ENCODE data around the gene TEX26. TPM values are rescaled to one million over a fixed set of nuclear protein-coding genes. Genes with fewer than 3 reads are reported as not detected.

The TEX26 gene
- total RNA-seq, 1 donor from 2014 or later, result not detected

DNA sequence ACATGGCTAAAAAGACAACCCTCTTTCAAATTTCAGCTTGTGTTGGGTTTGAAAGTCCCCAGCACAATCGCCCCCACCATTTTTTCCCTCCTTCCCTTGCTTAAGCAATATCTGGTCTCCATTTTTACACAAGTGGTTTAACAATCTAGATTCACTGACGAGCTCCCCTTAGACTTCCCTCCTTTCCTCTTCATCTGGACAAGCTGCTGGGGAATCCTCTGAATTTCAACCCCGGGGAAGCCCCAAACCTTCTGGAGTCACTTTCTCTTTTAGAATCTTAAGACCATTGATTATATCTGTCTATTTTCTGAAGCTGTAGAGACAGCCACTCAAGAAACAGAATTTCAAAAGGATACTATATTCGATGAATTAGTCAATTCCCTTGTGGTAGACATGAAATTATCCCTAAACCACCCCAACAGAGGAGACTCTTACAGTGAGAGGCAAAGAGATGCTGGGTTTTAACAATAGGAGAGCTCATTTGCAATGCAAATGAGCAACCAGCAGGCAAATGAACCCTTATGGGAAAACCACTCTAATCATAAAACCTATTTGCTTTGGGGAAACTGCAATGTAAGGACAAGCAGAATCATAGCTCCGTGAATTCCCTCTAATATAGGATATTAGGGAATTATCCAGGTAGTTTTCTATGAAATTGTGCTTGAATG lies 78.9 kb downstream of the TEX26 start:
- intact Hi-C loops (cut with micrococcal nuclease), result no loop called here

DNA sequence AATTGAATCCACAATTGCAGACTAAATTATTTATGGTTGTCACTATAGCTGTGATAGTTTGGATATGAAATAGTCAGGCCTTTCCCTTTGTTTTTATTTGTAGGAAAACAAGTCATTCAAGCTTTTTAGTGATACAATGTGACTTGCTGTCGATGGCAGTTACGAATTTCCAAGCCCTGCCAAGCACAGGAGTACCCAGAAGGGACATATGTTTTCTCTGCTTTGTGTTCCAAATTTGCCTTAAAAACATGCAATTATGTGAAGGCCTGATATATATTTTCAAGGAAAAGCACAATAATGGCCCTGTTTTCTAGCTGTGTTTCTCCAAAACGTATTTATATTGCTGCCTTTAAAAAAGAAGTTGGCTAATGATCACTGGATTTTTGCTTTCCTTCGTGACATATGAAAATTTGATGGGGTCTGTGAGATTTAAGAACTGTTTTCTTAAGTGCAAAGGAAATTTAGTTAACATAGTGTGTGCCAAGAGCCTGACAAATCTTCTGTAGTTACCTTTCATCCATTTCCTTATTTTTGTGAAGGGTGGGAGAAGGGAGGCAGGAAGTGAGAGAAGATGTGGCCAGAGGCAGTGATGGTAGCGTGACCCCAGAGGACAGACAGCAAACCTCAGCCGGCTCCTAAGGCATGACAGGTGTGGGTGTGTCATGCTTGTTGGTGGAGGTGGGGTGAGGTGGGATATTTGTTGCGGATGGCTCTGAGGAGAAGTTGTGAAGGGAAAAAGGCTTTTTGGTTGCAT lies 79.6 kb downstream of the TEX26 start:
- intact Hi-C loops (cut with micrococcal nuclease), result no loop called here

DNA sequence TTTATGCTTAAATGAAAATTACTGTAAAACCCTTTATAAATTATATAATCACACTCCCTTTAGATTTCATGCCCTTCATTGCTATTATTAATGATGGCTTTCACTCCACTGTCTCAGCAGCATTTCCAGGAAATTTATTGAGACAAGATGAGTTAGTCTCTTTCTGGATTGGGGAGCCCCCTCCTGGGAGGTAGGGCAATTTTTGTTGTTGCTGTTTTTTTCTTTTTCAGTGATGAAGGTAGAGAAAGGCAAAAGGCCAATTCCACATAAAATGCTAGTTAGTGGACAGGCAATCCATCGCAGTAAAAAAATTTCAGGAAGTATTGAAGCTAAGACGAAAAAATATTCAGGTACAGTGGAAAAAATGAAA lies 80.2 kb downstream of the TEX26 start:
- intact Hi-C loops (cut with micrococcal nuclease), result no loop called here

DNA sequence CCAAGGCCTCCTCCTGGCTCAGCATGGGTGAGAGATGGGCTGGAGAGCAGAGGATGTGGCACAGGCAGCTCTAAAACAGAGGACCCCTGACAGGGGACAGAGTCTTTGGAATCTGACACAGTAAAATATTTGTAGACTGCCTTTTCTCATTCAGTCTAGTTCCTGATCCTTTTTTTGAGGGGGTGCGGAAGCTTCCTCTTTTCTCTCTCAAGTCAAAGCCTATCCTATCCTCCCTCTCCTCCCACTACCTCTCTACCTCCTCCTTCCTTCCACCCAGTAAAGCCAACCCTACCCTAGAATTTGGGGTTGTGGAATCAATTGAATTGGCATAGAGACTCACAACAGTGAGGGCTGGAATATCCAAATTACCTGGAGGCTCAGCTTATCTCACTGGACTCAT lies 82.0 kb downstream of the TEX26 start:
- intact Hi-C loops (cut with micrococcal nuclease), result no loop called here

DNA sequence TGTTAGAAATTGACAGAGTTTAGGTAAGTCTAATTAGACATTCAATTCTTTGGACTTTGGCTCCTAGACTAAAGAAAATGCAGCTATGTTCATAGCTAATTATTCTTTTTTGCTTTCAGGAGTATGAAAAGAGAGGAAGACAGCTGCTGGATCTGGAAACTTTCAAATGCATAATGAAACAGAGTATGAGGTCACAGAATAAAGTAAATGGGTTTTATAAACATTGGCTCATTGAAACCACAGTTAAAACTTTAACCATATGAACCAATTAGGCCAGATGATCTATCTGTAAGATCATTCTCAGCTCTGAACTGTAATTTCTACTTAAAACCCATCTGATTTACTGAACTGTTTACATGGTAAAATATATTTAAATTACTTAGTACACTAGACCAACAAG lies 82.7 kb downstream of the TEX26 start:
- intact Hi-C loops (cut with micrococcal nuclease), result no loop called here

DNA sequence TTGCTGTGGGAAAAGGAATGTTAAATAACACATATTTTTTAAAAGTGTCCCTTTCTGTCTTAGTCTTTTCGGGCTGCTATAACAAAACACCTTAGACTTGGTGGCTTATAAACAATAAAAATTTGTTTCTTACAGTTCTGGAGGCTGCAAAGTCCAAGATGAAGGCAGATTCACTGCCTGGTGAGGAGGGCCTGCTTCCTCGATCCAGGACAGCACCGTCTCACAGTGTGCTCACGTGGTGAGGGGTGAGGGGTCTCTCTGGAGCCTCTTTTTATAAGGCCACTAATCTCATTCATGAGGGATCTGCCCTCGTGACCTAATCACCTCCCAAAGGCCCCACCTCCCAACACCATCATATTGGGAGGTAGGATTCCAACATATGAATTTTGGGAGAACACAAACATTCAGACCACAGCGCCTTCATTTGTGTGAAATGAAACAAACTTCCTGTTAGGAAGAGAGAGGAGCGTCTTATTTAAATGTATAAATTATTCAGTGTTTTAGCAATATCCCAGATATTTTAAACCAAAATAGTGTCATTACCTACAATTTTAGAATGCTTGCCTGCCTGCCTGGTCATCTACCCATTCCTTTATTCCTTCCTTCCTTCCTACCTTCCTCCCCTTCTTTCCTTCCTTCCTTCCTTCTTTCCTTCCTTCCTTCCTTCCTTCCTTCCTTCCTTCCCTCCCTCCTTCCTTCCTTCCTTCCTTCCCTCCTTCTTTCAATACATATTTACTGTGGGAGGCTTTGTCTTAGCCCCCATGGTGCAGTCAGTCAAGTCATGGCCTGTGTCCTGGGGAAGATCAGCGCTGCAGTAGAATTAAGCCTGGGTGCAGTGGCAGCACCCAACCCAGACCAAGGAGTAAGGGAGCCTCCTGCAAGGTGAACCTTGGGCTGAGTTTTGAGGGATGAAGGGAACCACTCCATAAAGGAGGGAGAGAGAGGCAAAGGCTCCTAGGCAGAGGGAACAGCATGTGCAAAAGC lies 84.2 kb downstream of the TEX26 start:
- intact Hi-C loops (cut with micrococcal nuclease), result no loop called here

DNA sequence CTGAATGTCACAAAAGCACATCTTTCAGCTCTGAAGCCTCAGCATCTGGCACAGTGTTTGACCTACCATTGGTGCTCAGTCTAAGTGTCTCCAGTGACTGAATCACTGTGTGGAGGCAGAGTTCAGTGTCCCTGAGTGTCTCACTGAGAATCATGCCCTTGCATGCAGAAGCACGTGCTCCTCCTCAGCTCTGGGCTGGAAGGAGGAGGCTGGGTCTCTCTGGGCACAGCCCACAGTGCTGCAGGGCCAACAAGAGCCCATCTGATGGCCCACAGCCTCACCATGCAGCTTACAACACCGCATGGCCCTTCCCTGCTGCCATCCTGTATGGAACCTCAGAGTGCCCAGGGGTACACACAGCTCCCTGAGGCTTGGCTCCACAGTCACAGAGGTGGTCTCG lies 86.1 kb downstream of the TEX26 start:
- intact Hi-C loops (cut with micrococcal nuclease), result no loop called here

DNA sequence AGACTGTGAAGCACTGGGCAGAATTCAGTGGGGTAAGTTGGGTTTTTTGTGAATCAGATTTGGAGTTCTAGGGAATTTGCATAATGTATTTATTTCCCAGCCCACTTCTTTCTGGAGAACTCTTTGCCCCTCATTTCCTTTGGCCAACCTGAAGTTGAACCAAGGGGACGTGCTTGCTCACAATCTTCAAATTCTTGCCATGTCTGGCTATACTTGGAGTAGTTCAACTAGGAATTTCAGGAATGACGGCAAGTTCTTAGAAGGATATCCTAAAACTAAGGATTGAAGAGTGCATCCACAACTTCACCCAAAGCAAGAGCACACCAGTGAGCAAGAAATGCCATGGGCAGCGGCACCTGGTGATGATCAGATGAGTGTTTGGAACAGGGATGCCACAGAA lies 88.5 kb downstream of the TEX26 start:
- intact Hi-C loops (cut with micrococcal nuclease), result no loop called here

DNA sequence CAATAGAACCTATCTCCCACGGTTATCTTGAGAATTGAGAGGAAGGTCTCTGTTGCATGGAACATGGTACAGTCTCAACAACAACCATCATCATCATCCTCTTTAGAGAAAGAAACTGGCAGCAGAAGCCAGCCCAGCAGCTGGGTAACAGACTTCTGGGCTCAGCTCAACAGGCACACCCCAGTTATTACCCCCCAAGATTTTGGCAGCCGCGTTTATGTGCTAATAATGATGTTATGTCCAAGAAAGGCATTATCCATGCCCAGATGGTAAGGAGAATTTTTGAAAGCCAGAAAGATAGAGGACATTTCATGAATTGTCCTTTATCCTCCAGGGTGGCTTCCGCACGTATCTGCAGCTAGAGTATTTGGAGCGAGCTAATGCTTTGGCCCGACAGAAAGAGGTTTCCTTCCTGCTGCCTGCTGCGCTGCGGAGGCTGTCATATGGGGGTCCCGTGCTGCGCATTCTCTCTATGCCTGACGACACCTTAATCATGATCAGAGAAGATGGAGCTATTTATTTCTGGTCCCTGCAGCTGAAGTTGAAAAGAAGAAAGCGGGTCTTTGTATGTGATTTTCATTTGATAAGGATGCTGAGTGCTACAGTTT lies 89.9 kb downstream of the TEX26 start:
- intact Hi-C loops (cut with micrococcal nuclease), result no loop called here

DNA sequence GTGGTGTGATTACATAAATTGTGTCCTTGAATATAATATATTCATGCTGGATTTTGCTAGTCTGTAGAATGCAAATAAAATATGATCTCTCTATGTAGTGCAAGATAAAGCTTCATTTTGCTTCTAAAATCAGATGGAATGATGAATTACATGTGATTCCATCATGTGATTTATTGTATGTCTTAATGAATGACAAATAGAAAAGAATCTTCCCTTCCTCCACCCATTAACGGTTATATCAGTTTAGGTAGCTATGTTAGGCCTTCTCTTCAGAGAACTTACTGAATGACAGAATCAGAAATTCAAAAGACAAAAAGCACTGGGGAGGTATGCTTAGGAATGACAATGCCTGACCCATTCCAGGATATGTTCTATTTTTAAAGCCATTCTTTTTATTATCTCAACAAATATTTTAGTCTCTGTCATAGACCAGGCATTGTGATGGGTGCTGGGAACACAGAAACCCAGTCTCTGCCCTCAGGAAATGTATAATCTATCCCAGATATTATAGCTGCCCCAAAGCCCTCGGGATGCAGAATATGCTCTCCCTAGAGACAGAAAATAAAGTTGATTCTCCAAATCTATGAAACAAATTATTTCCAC lies 90.6 kb downstream of the TEX26 start:
- intact Hi-C loops (cut with micrococcal nuclease), result no loop called here

Other genes with a start within 250 kb of the TEX26 start
- 114 and 118 TPM in 2 replicates for gene ALOX5AP, start 197.1 kb upstream of the TEX26 start, total RNA-seq
- gene MEDAG, start 26.4 kb upstream of the TEX26 start, total RNA-seq, result not detected in 2 replicates
- gene HSPH1, start 229.2 kb downstream of the TEX26 start, total RNA-seq, result 168 and 171 TPM in 2 replicates

Data from T-helper 2 cell treated with Interferon-gamma antibody and Interleukin-4, amounts not matched to agents 100 ng/mL and 5 ng/mL, for 36 hours (primary cell).